ENCODE data around the gene CASS4. TPM values are rescaled to one million over a fixed set of nuclear protein-coding genes. Genes with fewer than 3 reads are reported as not detected.

The CASS4 gene
- total RNA-seq, 1 experiment from 2014 or later = not detected

DNA sequence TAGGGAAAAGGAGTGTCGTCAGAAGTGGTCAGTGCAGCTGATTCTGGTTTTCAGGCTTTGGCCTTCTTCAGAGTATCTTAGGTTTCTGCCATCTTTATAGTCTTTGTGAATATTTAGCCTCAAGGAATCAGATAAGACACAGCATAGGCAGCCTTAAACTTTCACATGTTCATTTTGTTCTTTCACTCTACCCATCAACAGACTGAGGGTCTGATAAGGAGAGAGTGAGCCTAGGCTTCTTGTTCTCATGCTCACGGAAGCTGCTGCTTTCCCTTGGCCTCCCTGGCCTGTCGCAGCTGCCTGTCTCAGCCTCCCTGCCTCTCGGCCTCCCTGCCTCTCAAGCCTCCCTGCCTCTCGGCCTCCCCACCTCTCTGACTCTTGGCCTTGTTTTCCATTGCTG, 76.5 kb downstream of the CASS4 start:
- Histone ChIP-seq H2BK12ac (ENCODE audit: insufficient read length, low read depth, low read length) (no peak overlapping the region), H2AK5ac (ENCODE audit: insufficient read length, low read length) (no peak overlapping the region), H3K56ac (ENCODE audit: insufficient read length, low read depth, low read length) (no peak overlapping the region), H4K20me1 (ENCODE audit: control insufficient read depth, insufficient read depth, insufficient read length) (no peaks in the 10 kb centered on the region), H3K9ac (ENCODE audit: extremely low read depth, insufficient read length, low read length) (no peak overlapping the region), H3K4me1 (ENCODE audit: insufficient read depth, low read length) (no peaks in the 10 kb centered on the region), H4K8ac (replicated peaks; ENCODE audit: insufficient read length, low read depth, low read length) (no peak overlapping the region), H3K27me3 (ENCODE audit: insufficient read depth, low read length) (no peaks in the 10 kb centered on the region), H3K9me3 (ENCODE audit: control insufficient read depth, low read depth, low read length) (no peaks in the 10 kb centered on the region), H3K4me2 (ENCODE audit: insufficient read depth, insufficient read length, low read length) (no peak overlapping the region), H2BK5ac (ENCODE audit: insufficient read length, low read length) (no peak overlapping the region), H4K91ac (ENCODE audit: insufficient read length, low read depth, low read length) (no peak overlapping the region), H3K4ac (ENCODE audit: low read depth, low read length) (no peak overlapping the region), H4K5ac (ENCODE audit: insufficient read length, low read depth, low read length) (no peak overlapping the region), H2BK20ac (ENCODE audit: low read depth, low read length, poor library complexity, severe bottlenecking) (no peak overlapping the region), H2BK120ac (ENCODE audit: low read depth, low read length, poor library complexity, severe bottlenecking) (no peak overlapping the region), H3K23me2 (ENCODE audit: insufficient read length, low read depth, low read length, poor library complexity, severe bottlenecking) (no peaks in the 10 kb centered on the region), H3K79me2 (ENCODE audit: insufficient read depth, low read length) (no peaks in the 10 kb centered on the region), H3K79me1 (ENCODE audit: insufficient read depth, low read depth, low read length, poor library complexity, severe bottlenecking) (no peaks in the 10 kb centered on the region), H2BK15ac (ENCODE audit: low read depth, low read length) (no peak overlapping the region), H3K23ac (ENCODE audit: insufficient read length, low read depth, low read length) (no peak overlapping the region), H3T11ph (ENCODE audit: low read length) (no peak overlapping the region), H2AFZ (ENCODE audit: low read length) (no peak overlapping the region), H3K14ac (ENCODE audit: insufficient read depth, low read length) (no peak overlapping the region), H3K27ac (ENCODE audit: insufficient read length, low read depth, low read length) (no peak overlapping the region), H3K18ac (ENCODE audit: insufficient read length, low read depth, low read length) (no peak overlapping the region)
- no peak for DNase-seq
- TF ChIP-seq, protein P1, sequence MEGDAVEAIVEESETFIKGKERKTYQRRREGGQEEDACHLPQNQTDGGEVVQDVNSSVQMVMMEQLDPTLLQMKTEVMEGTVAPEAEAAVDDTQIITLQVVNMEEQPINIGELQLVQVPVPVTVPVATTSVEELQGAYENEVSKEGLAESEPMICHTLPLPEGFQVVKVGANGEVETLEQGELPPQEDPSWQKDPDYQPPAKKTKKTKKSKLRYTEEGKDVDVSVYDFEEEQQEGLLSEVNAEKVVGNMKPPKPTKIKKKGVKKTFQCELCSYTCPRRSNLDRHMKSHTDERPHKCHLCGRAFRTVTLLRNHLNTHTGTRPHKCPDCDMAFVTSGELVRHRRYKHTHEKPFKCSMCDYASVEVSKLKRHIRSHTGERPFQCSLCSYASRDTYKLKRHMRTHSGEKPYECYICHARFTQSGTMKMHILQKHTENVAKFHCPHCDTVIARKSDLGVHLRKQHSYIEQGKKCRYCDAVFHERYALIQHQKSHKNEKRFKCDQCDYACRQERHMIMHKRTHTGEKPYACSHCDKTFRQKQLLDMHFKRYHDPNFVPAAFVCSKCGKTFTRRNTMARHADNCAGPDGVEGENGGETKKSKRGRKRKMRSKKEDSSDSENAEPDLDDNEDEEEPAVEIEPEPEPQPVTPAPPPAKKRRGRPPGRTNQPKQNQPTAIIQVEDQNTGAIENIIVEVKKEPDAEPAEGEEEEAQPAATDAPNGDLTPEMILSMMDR (conservative IDR thresholded peaks at IDR 0.05) = no peak
- H3K4me3 Mint-ChIP-seq = no peak overlapping the region
- H3K4me1 Mint-ChIP-seq = no peaks in the 10 kb centered on the region
- WGBS (ENCODE audit: extremely low coverage, insufficient read length, low lambda C conversion rate) = no CpG with 5 or more reads among the region's 5 CpGs
- H3K36me3 Mint-ChIP-seq (ENCODE audit: insufficient read depth in 1 of 3, low read depth in 3 of 3) = peaks cover 7 to 51% (median 33%) of the 10 kb centered on the region in 3 experiments; a peak in 6 of 7 replicates
- H3K27me3 Mint-ChIP-seq (ENCODE audit: low read depth) = no peaks in the 10 kb centered on the region
- H3K9me3 Mint-ChIP-seq = no peaks in the 10 kb centered on the region
- H3K27ac Mint-ChIP-seq = no peak overlapping the region; a peak in 2 of 7 replicates
